HG03159 (cell line): Measurements from ENCODE around the gene CEP72.
"Not testable (repeated sequence)": the region's sequence is repeated elsewhere in the genome, so short reads cannot be mapped to it uniquely, and the experiment has no call there.

Experiments
- ATAC-seq: cut with Tn5 transposase; IDR thresholded peaks from one replicate; pipeline ENCODE4 v1.9.1; 2021; ENCODE audit warnings: mild to moderate bottlenecking, moderate library complexity; ENCODE audit not compliant: unreplicated experiment

Gene CEP72

GRCh38 chr5:680836-681235 is 68.7 kb downstream of the CEP72 start:
- not testable (repeated sequence) for ATAC-seq

- not testable (repeated sequence) for ATAC-seq
These were observed 69.4 kb downstream of the CEP72 start for GRCh38 chr5:681317-682191.

- not testable (repeated sequence) for ATAC-seq
These were observed 70.1 kb downstream of the CEP72 start for GRCh38 chr5:682216-682615.

DNA sequence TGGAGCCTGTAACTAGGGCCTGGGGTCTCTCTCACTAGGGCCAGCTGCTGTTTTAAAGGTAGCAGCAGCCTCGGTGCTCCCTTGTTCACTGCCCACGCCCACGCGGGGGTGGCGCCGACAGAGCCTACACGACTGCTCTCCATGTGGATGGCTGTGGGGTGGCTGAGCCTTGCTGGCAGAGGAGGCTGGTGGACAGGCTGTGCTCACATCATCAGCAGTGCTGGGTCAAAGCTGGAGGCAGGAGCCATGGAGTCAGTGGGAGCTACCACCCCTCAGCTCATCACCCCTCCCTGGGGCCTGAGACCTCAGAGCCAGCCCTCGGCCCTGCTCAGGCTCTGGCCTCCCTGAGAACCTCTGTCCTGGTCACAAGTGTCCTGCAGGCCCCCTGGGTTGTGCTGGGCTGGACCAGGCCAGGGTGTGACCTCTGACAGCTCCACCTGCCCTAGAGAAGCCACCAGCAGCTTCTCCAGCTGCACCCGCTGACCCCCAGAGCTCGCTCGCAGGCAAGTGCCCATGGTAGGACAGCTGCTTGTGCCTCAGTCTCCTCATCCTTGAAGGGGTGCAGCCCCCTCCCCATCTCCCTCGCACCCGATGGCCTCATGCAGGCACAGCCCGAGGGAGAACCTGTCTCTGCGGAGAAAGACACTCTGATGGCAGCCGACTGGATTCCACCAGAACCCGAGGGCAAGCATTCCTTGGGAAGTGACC is 70.7 kb downstream of the CEP72 start:
- ATAC-seq: not testable (repeated sequence)

- no peak for ATAC-seq
These were observed 71.7 kb downstream of the CEP72 start for GRCh38 chr5:683551-684481.

- ATAC-seq: no peak
These were observed 72.6 kb downstream of the CEP72 start for GRCh38 chr5:684751-685216.

- ATAC-seq: no peak
These were observed 73.4 kb downstream of the CEP72 start for GRCh38 chr5:685262-686171.

DNA sequence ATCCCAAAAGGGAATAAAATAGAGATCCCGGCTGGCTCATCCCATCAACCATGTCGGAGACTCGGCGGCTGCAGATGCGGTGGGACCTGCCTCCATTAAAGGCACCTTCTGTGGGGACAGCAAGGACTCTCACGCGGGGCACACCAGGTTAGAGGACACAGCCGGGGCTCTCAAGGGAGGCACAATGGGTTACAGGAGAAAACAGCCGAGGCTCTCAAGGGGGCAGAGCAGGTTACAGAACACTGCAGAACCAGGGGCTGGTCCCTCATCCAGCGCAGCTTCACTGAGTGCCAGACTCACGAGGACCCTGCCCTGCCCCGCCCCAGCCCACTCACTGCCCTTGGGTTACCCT is 74.0 kb downstream of the CEP72 start:
- not testable (repeated sequence) for ATAC-seq

- not testable (repeated sequence) for ATAC-seq
These were observed 74.8 kb downstream of the CEP72 start for GRCh38 chr5:686936-687335.

DNA sequence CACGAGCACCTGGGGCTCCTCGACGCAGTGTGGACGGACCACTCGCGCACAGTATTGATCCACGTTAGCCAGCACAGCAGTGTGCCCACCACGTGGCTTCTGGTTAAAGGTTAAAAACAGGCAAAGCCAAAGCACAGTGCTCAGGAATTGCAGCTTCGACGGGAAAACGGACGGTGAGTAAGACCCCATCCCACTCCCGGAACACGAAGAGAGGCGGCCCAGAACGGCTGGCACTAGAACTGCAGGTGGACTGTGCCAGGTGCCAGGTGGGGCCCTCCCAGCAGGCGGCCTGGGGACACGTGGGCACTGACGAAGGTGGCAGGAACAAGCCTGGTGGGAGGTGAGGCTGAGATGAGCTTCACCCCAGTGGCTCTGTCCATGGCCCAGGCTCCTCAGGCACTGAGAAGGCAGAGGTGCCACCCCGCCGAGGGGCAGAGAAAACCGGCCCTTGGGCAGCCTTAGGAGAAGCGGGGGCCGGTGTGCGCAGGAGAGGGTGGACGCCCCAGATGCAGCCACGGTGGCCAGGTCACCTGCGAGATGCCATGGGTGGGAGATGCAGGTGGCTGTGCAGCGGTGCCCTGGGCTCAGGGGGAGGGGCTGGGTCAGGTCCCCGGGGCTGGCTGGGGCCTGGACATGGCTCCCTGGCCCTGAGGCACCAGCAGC is 76.3 kb downstream of the CEP72 start:
- not testable (repeated sequence) for ATAC-seq

- not testable (repeated sequence) for ATAC-seq
These were observed 78.2 kb downstream of the CEP72 start for GRCh38 chr5:690293-690692.

GRCh38 chr5:691049-691448 is 78.9 kb downstream of the CEP72 start:
- not testable (repeated sequence) for ATAC-seq

GRCh38 chr5:691817-692528 is 79.8 kb downstream of the CEP72 start:
- no peak for ATAC-seq

- peak; percentile 14 for ATAC-seq
These were observed 80.4 kb downstream of the CEP72 start for GRCh38 chr5:692529-693041.

DNA sequence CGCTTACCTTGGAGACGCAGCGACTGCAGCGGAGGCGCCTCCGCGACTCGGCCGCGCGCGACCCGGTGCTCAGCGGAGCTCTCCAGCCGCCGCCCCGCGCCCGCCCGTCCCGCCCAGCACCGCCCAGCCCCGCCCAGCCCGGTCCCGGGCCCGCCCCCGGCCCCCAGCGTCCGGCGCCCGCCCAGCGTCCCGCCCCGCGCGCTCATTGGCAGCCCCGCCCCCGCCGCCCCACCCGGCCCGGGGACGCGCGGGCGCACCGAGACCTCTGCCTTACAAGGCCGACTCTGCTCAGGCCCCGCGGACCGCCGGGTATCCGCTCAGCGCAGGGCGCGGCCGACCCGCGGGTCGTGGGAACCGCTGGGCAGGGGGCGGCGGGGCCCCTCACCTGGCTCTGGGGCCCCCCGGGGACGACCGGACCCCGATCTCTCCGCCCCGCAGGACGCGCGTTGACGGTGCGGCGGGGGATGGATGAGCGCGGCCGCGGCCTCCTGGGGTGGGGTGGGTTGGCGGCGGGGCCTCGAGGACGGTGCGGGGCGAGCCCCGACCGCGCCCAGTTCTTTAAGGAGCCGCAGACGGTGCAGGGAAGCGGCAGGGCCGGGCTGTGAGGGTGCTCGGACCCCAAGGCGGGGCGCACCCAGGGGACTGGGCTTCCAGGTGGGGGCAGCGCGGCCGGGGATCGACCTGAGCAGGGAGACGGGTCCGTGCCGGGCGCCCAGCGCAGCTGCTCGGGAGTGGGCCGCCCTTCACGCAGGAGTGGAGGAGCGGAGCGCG is 81.3 kb downstream of the CEP72 start, which contains the start of gene TPPP:
TPPP (minus strand) TSS at position 82 of the 771 bp plus-strand sequence. CDS start 15,292 bp downstream, outside the sequence.
- ATAC-seq: peak; percentile 79

GRCh38 chr5:694042-694431 is 81.9 kb downstream of the CEP72 start:
- not testable (repeated sequence) for ATAC-seq

GRCh38 chr5:695475-695874 is 83.3 kb downstream of the CEP72 start:
- not testable (repeated sequence) for ATAC-seq
